ENCODE measurements around the gene ZBTB43.
"Not testable (repeated sequence)": the region's sequence is repeated elsewhere in the genome, so short reads cannot be mapped to it uniquely, and the experiment has no call there.

ZBTB43 gene

GRCh38 chr9:126791406-126792230, 13.2 kb upstream of the ZBTB43 start:
- DNase-seq: no peak

- DNase-seq: no peak
Observed at GRCh38 chr9:126793686-126794417, 11.0 kb upstream of the ZBTB43 start.

GRCh38 chr9:126794441-126794840, 10.4 kb upstream of the ZBTB43 start:
- no peak for DNase-seq

GRCh38 chr9:126796758-126797157, 8.1 kb upstream of the ZBTB43 start:
- no peak for DNase-seq

- no peak for DNase-seq
Observed at GRCh38 chr9:126797903-126798302, 6.9 kb upstream of the ZBTB43 start.

GRCh38 chr9:126799034-126799433, 5.8 kb upstream of the ZBTB43 start:
- no peak for DNase-seq

GRCh38 chr9:126802318-126803059, 2.4 kb upstream of the ZBTB43 start:
- DNase-seq: no peak

GRCh38 chr9:126804198-126804695, 593 bp upstream of the ZBTB43 start:
- DNase-seq: no peak

GRCh38 chr9:126805554-126806262, 868 bp downstream of the ZBTB43 start:
- no peak for DNase-seq

GRCh38 chr9:126806336-126806735, 1.5 kb downstream of the ZBTB43 start:
- no peak for DNase-seq

GRCh38 chr9:126809068-126809467, 4.2 kb downstream of the ZBTB43 start:
- DNase-seq: no peak

- not testable (repeated sequence) for DNase-seq
Observed at GRCh38 chr9:126810221-126810620, 5.4 kb downstream of the ZBTB43 start.

GRCh38 chr9:126813072-126813471, 8.2 kb downstream of the ZBTB43 start:
- no peak for DNase-seq

GRCh38 chr9:126814091-126814490, 9.3 kb downstream of the ZBTB43 start:
- DNase-seq: no peak

GRCh38 chr9:126817615-126818014, 12.8 kb downstream of the ZBTB43 start:
- DNase-seq: not testable (repeated sequence)

GRCh38 chr9:126818482-126818881, 13.6 kb downstream of the ZBTB43 start:
- DNase-seq: no peak

- DNase-seq: no peak
Observed at GRCh38 chr9:126819482-126819881, 14.6 kb downstream of the ZBTB43 start.

GRCh38 chr9:126822278-126822677, 17.4 kb downstream of the ZBTB43 start:
- no peak for DNase-seq

GRCh38 chr9:126822873-126823272, 18.0 kb downstream of the ZBTB43 start:
- no peak for DNase-seq

- not testable (repeated sequence) for DNase-seq
Observed at GRCh38 chr9:126824052-126824451, 19.2 kb downstream of the ZBTB43 start.

GRCh38 chr9:126827227-126827626, 22.4 kb downstream of the ZBTB43 start:
- no peak for DNase-seq

- DNase-seq: no peak
Observed at GRCh38 chr9:126829035-126829434, 24.2 kb downstream of the ZBTB43 start.

- DNase-seq: no peak
Observed at GRCh38 chr9:126830827-126831226, 26.0 kb downstream of the ZBTB43 start.

All from NCI-H1930 (cell line).